GM10248 (cell line): Measurements from ENCODE around the gene TTLL5.

Experiments
- CTCF ChIA-PET: fragments of 300-600 bp; sonication (Branson Sonifier 250); formaldehyde crosslinking; extraction: SDS; loops from one replicate; lab custom pipeline; 2021; ENCODE audit warnings: antibody characterized with exemption; lab: Yijun Ruan, JAX
- POLR2A ChIA-PET: fragments of 350-650 bp; sonication (Branson Sonifier 250); formaldehyde crosslinking; extraction: SDS; loops from one replicate; lab custom pipeline; 2020; ENCODE audit warnings: antibody characterized with exemption; lab: Yijun Ruan, JAX
- DNase-seq: peaks from one replicate; pipeline ENCODE4 v3.0.0; 2012; ENCODE audit errors: extremely low spot score
- CTCF ChIP-seq: IDR thresholded peaks from 2 replicates; pipeline ENCODE4 v1.5.1; 2012; ENCODE audit warnings: mild to moderate bottlenecking, low read depth; ENCODE audit errors: extremely low read depth, missing control alignments, control extremely low read depth

Gene TTLL5

GRCh38 chr14:75979648-75980565, 318.9 kb downstream of the TTLL5 start:
- POLR2A ChIA-PET, result no interaction called here
- DNase-seq, result no peak
- CTCF ChIA-PET, result interaction anchor here (1.0 to 10.6 kb wide), 20 partner anchors 11 to 407 kb away, joined by 3 to 216 read pairs (median 5); partner anchors contain the start of gene FLVCR2
- TF ChIP-seq CTCF, result no peak

GRCh38 chr14:75980856-75981255, 319.8 kb downstream of the TTLL5 start:
- POLR2A ChIA-PET, result no interaction called here
- no peak for DNase-seq

GRCh38 chr14:75981426-75982265, 320.6 kb downstream of the TTLL5 start, which contains the start of gene TGFB3:
TGFB3 (minus strand) TSS chr14:75981995; CDS start chr14:75980893, 1,102 bp downstream.
- POLR2A ChIA-PET, result no interaction called here
- CTCF ChIA-PET, result interaction anchor here (0.7 to 10.6 kb wide), 32 partner anchors 8 to 406 kb away, joined by 3 to 216 read pairs (median 6); partner anchors contain the start of gene FLVCR2
- peak; percentile 87 for DNase-seq
- TF ChIP-seq CTCF, result no peak

More at GRCh38 chr14:75980856-75981255, 319.8 kb downstream of the TTLL5 start:
- CTCF ChIA-PET, result interaction anchor here (1.2 to 10.6 kb wide), 11 partner anchors 12 to 406 kb away, joined by 3 to 216 read pairs (median 18); partner anchors contain the start of gene FLVCR2
- TF ChIP-seq CTCF, result no peak

- ChIA-PET CTCF (interaction anchor here (0.7 to 10.6 kb wide), 47 partner anchors 8 to 407 kb away, joined by 3 to 216 read pairs (median 5); partner anchors contain the start of gene FLVCR2), POLR2A (interaction anchor here (0.7 to 0.8 kb wide), 2 partner anchors 273 to 404 kb away, joined by 3 to 11 read pairs; partner anchors contain the start of gene FLVCR2)
- peak; percentile 84 for TF ChIP-seq CTCF
- DNase-seq, result peak; percentile 82
Observed at GRCh38 chr14:75982266-75983018, 321.4 kb downstream of the TTLL5 start.

- TF ChIP-seq CTCF, result no peak
- DNase-seq, result no peak
- POLR2A ChIA-PET, result interaction anchor here (0.7 to 0.8 kb wide), 2 partner anchors 273 to 404 kb away, joined by 3 to 11 read pairs; partner anchors contain the start of gene FLVCR2
- CTCF ChIA-PET, result interaction anchor here (0.7 to 10.6 kb wide), 42 partner anchors 8 to 407 kb away, joined by 3 to 216 read pairs (median 5); partner anchors contain the start of gene FLVCR2
Observed at GRCh38 chr14:75983019-75983358, 321.9 kb downstream of the TTLL5 start.
